Neuronal stem cell (in vitro differentiated cells): Measurements from ENCODE around the gene OGN.

Experiments used
- DNase-seq: peaks from one replicate; pipeline ENCODE4 v3.0.0-alpha.2; 2013; ENCODE audit warnings: low spot score
- H2AFZ ChIP-seq: one replicate; pipeline ENCODE4 v1.6.1; 2013; ENCODE audit warnings: mild to moderate bottlenecking, low read length, inconsistent platforms
- H2AK5ac ChIP-seq: 2 replicates; pipeline ENCODE4 v1.6.1; 2013; ENCODE audit warnings: low read depth, mild to moderate bottlenecking, inconsistent platforms, low read length, moderate library complexity, mixed read lengths
- H2BK120ac ChIP-seq: 2 replicates; pipeline ENCODE4 v1.6.1; 2013; ENCODE audit warnings: low read depth, mild to moderate bottlenecking, inconsistent platforms, low read length, moderate library complexity, mixed read lengths
- H2BK12ac ChIP-seq: one replicate; pipeline ENCODE4 v1.6.1; 2013; ENCODE audit warnings: low read length, inconsistent platforms
- H2BK15ac ChIP-seq: 2 replicates; pipeline ENCODE4 v1.6.1; 2013; ENCODE audit warnings: mild to moderate bottlenecking, low read length, inconsistent platforms, mixed read lengths
- H2BK5ac ChIP-seq: one replicate; pipeline ENCODE4 v1.6.1; 2013; ENCODE audit warnings: inconsistent platforms, mild to moderate bottlenecking, low read length, moderate library complexity
- H3K14ac ChIP-seq: one replicate; pipeline ENCODE4 v1.6.1; 2013; ENCODE audit warnings: low read length, inconsistent platforms
- H3K18ac ChIP-seq: 2 replicates; pipeline ENCODE4 v1.6.1; 2013; ENCODE audit warnings: low read length, inconsistent platforms
- H3K23ac ChIP-seq: 2 replicates; pipeline ENCODE4 v1.6.1; 2013; ENCODE audit warnings: low read depth, mild to moderate bottlenecking, mixed read lengths, low read length, inconsistent platforms; ENCODE audit not compliant: poor library complexity
- H3K27ac ChIP-seq: replicated peaks from 3 replicates; pipeline ENCODE4 v1.5.1; 2013; ENCODE audit warnings: low read length, inconsistent platforms
- H3K27me3 ChIP-seq, 3 experiments: 2 replicates each; pipeline ENCODE4 v1.6.1; 2013; ENCODE audit warnings: low read length in 3 of 3, mild to moderate bottlenecking in 2 of 3, inconsistent platforms in 1 of 3, low read depth in 1 of 3, mixed read lengths in 1 of 3, moderate library complexity in 1 of 3; ENCODE audit not compliant: control insufficient read depth in 3 of 3, insufficient read depth in 3 of 3
- H3K36me3 ChIP-seq, 2 donors: replicated peaks in 1 of 2; 2 replicates each; pipeline ENCODE4 v1.6.1; 2013; ENCODE audit warnings: low read length in 2 of 2; ENCODE audit not compliant: control insufficient read depth in 2 of 2, insufficient read depth in 2 of 2
- H3K4ac ChIP-seq: 2 replicates; pipeline ENCODE4 v1.6.1; 2013; ENCODE audit warnings: inconsistent platforms, mild to moderate bottlenecking, low read length, moderate library complexity
- H3K4me1 ChIP-seq, 2 donors: 1 replicate in 1 of 2; 2 replicates in 1 of 2; pipeline ENCODE4 v1.6.1; 2013; ENCODE audit warnings: low read length in 2 of 2, low read depth in 1 of 2; ENCODE audit not compliant: control insufficient read depth in 2 of 2, insufficient read depth in 1 of 2
- H3K4me2 ChIP-seq: one replicate; pipeline ENCODE4 v1.6.1; 2013; ENCODE audit warnings: mild to moderate bottlenecking, low read length, inconsistent platforms; ENCODE audit not compliant: insufficient read depth, poor library complexity, severe bottlenecking
- H3K4me3 ChIP-seq, 2 donors: 2 replicates each; pipeline ENCODE4 v1.5.1; 2013; ENCODE audit warnings: low read length in 2 of 2, mild to moderate bottlenecking in 2 of 2, inconsistent platforms in 1 of 2, moderate library complexity in 1 of 2
- H3K79me1 ChIP-seq: one replicate; pipeline ENCODE4 v1.6.1; 2013; ENCODE audit warnings: low read depth, mild to moderate bottlenecking, inconsistent platforms, low read length, moderate library complexity
- H3K9ac ChIP-seq: one replicate; pipeline ENCODE4 v1.6.1; 2013; ENCODE audit warnings: mild to moderate bottlenecking, low read depth, low read length, inconsistent platforms; ENCODE audit not compliant: poor library complexity
- H3K9me3 ChIP-seq, 2 donors: replicated peaks in 1 of 2; 2 replicates each; pipeline versions ENCODE3 to v1.6.1; 2013; ENCODE audit warnings: low read length in 2 of 2, mild to moderate bottlenecking in 2 of 2, inconsistent platforms in 1 of 2, low read depth in 1 of 2, mixed read lengths in 1 of 2, moderate library complexity in 1 of 2; ENCODE audit not compliant: control insufficient read depth in 2 of 2, insufficient read depth in 1 of 2
- H4K8ac ChIP-seq: one replicate; pipeline ENCODE4 v1.6.1; 2013; ENCODE audit warnings: low read depth, mild to moderate bottlenecking, inconsistent platforms, low read length, moderate library complexity
- H4K91ac ChIP-seq: one replicate; pipeline ENCODE4 v1.6.1; 2013; ENCODE audit warnings: low read length, low read depth, mild to moderate bottlenecking, inconsistent platforms; ENCODE audit not compliant: poor library complexity
- WGBS, 2 donors: extraction: QIAGEN DNeasy Blood & Tissue Kit; methylation state at CpG; one replicate each; pipeline ENCODE4 v1.1.7; 2013; ENCODE audit warnings: missing lambda C conversion rate in 2 of 2, mixed read lengths in 1 of 2; ENCODE audit not compliant: insufficient read length in 2 of 2, insufficient replicate concordance in 1 of 2; ENCODE audit errors: extremely low coverage in 2 of 2; 5-methylcytosine and 5-hydroxymethylcytosine counted together

OGN gene

GRCh38 chr9:92405818-92406217 lies 1.4 kb upstream of the OGN start:
- no peak overlapping the region for H3K18ac ChIP-seq
- H2AFZ ChIP-seq, result no peak overlapping the region
- no peak overlapping the region for H3K23ac ChIP-seq
- H3K9ac ChIP-seq, result no peak overlapping the region
- H2BK5ac ChIP-seq, result no peak overlapping the region
- no peak overlapping the region for H2AK5ac ChIP-seq
- no peaks in the 10 kb centered on the region for H3K36me3 ChIP-seq
- H3K4me1 ChIP-seq, result peaks cover 0 to 6% of the 10 kb centered on the region in 2 donors
- H3K4me2 ChIP-seq, result no peak overlapping the region
- H4K8ac ChIP-seq, result no peak overlapping the region
- H3K4ac ChIP-seq, result no peak overlapping the region
- DNase-seq, result no peak
- no peak overlapping the region for H3K4me3 ChIP-seq
- H4K91ac ChIP-seq, result no peak overlapping the region
- WGBS, 2 donors, result no CpG with 5 or more reads among the region's 4 CpGs
- no peaks in the 10 kb centered on the region for H3K79me1 ChIP-seq
- H3K27me3 ChIP-seq, result no peaks in the 10 kb centered on the region
- no peak overlapping the region for H3K27ac ChIP-seq
- no peak overlapping the region for H3K14ac ChIP-seq
- no peak overlapping the region for H2BK12ac ChIP-seq
- no peak overlapping the region for H2BK15ac ChIP-seq
- H3K9me3 ChIP-seq, result no peaks in the 10 kb centered on the region
- no peak overlapping the region for H2BK120ac ChIP-seq

DNA sequence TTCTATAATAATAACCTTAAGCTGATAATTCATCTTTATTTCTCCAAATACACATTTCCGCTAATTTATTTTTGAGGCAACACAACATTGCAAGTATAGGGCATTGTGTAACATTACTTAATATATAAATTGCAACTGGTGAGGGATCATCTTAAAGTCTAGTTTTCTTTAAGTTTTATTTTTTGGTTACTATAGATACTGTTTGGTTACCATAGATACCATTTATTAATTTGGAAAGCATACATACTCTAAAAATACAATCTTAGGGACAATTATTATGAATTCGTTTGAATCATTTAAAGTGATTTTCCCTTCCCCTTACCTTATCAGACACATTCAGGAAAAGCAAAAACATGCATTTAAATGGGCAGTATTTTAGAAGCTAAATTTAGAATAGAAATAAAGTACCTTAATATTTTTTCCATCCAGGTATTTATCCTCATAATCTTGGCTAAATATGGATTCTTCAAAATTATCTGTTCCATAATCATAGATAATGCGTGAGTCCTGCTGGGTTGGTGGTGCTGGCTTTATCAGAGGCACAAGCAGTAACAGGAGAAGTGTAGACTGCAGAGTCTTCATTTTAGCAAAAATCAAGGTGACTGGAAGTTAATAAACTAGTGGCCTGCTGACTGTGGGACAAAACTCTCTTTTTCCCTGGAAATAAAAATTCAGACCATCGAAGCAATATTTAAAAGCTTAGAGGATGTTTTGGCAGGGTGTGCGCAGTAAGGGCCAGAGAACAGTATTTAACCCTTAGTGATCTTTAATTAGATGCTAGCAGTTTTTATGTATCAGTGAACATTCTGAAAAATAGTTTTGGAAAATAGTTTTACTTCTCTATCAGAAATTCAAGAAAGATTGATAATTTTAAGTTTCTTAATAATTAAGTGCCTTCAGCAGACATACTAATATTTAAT lies 1.3 kb downstream of the OGN start:
- Histone ChIP-seq H2AK5ac (no peak overlapping the region), H3K4me3 (no peak overlapping the region), H3K36me3 (no peaks in the 10 kb centered on the region), H3K27me3 (no peaks in the 10 kb centered on the region), H3K79me1 (no peaks in the 10 kb centered on the region), H3K4ac (no peak overlapping the region), H2BK15ac (no peak overlapping the region), H3K23ac (no peak overlapping the region), H3K27ac (no peak overlapping the region), H2BK120ac (no peak overlapping the region), H2AFZ (no peak overlapping the region), H4K91ac (no peak overlapping the region), H4K8ac (no peak overlapping the region), H3K4me1 (peaks cover 0 to 6% of the 10 kb centered on the region in 2 donors), H3K14ac (no peak overlapping the region), H3K9me3 (no peaks in the 10 kb centered on the region), H3K18ac (no peak overlapping the region), H3K4me2 (no peak overlapping the region), H2BK5ac (no peak overlapping the region), H3K9ac (no peak overlapping the region), H2BK12ac (no peak overlapping the region)
- WGBS, 2 donors, result no CpG with 5 or more reads among the region's 5 CpGs
- no peak for DNase-seq

GRCh38 chr9:92402360-92402759 lies 2.0 kb downstream of the OGN start:
- no peaks in the 10 kb centered on the region for H3K36me3 ChIP-seq
- H2BK5ac ChIP-seq, result no peak overlapping the region
- no peak overlapping the region for H2BK120ac ChIP-seq
- peaks cover 0 to 2% of the 10 kb centered on the region in 2 donors for H3K9me3 ChIP-seq
- no peak for DNase-seq
- H3K79me1 ChIP-seq, result no peaks in the 10 kb centered on the region
- H3K27ac ChIP-seq, result no peak overlapping the region
- no peak overlapping the region for H3K4me3 ChIP-seq
- no peaks in the 10 kb centered on the region for H3K27me3 ChIP-seq
- peaks cover 0 to 4% of the 10 kb centered on the region in 2 donors for H3K4me1 ChIP-seq
- no peak overlapping the region for H3K18ac ChIP-seq
- H2AK5ac ChIP-seq, result no peak overlapping the region
- no peak overlapping the region for H2BK15ac ChIP-seq
- H3K14ac ChIP-seq, result no peak overlapping the region
- no peak overlapping the region for H4K91ac ChIP-seq
- no CpG with 5 or more reads among the region's 1 CpG for whole genome bisulfite sequencing, 2 donors
- no peak overlapping the region for H3K4ac ChIP-seq
- no peak overlapping the region for H2AFZ ChIP-seq
- H3K23ac ChIP-seq, result no peak overlapping the region
- H3K9ac ChIP-seq, result no peak overlapping the region
- no peak overlapping the region for H3K4me2 ChIP-seq
- no peak overlapping the region for H4K8ac ChIP-seq
- no peak overlapping the region for H2BK12ac ChIP-seq

GRCh38 chr9:92397853-92398252 lies 6.5 kb downstream of the OGN start:
- Histone ChIP-seq H4K91ac (no peak overlapping the region), H4K8ac (no peak overlapping the region), H3K9me3 (peaks cover 0 to 2% of the 10 kb centered on the region in 2 donors), H2AK5ac (no peak overlapping the region), H3K14ac (no peak overlapping the region), H3K27me3 (no peaks in the 10 kb centered on the region), H3K18ac (no peak overlapping the region), H2BK5ac (no peak overlapping the region), H3K36me3 (no peaks in the 10 kb centered on the region), H3K9ac (no peak overlapping the region), H2BK120ac (no peak overlapping the region), H3K23ac (no peak overlapping the region), H3K79me1 (no peaks in the 10 kb centered on the region), H2AFZ (no peak overlapping the region), H3K4me2 (no peak overlapping the region), H3K27ac (no peak overlapping the region), H2BK12ac (no peak overlapping the region), H3K4me3 (no peak overlapping the region), H3K4me1 (no peaks in the 10 kb centered on the region), H2BK15ac (no peak overlapping the region), H3K4ac (no peak overlapping the region)
- no peak for DNase-seq
- no CpG with 5 or more reads among the region's 3 CpGs for WGBS, 2 donors
